PC-3 (cell line): ENCODE results near the gene USP30.

Source experiments
- EZH2 ChIP-seq: fragments of 300-600 bp; sonication (generic); IDR thresholded peaks from one replicate; pipeline ENCODE4 v1.6.1; 2017; ENCODE audit warnings: antibody characterized with exemption, mild to moderate bottlenecking, low read length; ENCODE audit not compliant: unreplicated experiment
- EZH2phosphoT487 ChIP-seq: fragments of 300-600 bp; sonication (generic); IDR thresholded peaks from 2 replicates; pipeline ENCODE4 v1.6.1; 2018; ENCODE audit warnings: mild to moderate bottlenecking, antibody characterized with exemption, low read length, borderline replicate concordance
- TF ChIP-seq, protein P1 (sequence below): fragments of 300-600 bp; sonication (generic); conservative IDR thresholded peaks from 2 replicates; pipeline ENCODE4 v1.5.1; 2017; ENCODE audit warnings: antibody characterized with exemption, low read depth, mild to moderate bottlenecking, low read length

DNA sequence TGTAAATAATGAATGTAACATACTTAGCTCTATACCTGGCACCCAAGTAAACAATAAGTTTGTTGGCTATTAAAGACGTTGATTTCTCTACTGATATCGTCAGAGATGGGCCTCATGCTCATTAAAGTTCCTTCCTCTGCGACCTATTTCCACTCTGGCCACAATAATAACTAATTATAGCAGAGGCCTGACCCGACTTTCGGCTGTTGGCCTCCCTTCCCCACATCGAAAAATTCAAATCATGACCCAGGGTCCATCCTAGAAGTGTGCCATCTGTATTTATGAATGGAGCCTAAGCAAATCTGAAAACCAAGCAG, 321 bp upstream of the USP30 start:
- TF ChIP-seq, protein P1, sequence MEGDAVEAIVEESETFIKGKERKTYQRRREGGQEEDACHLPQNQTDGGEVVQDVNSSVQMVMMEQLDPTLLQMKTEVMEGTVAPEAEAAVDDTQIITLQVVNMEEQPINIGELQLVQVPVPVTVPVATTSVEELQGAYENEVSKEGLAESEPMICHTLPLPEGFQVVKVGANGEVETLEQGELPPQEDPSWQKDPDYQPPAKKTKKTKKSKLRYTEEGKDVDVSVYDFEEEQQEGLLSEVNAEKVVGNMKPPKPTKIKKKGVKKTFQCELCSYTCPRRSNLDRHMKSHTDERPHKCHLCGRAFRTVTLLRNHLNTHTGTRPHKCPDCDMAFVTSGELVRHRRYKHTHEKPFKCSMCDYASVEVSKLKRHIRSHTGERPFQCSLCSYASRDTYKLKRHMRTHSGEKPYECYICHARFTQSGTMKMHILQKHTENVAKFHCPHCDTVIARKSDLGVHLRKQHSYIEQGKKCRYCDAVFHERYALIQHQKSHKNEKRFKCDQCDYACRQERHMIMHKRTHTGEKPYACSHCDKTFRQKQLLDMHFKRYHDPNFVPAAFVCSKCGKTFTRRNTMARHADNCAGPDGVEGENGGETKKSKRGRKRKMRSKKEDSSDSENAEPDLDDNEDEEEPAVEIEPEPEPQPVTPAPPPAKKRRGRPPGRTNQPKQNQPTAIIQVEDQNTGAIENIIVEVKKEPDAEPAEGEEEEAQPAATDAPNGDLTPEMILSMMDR: no peak
- TF ChIP-seq EZH2 (no peak), EZH2phosphoT487 (no peak)
